ENCODE data around the gene MDFI. TPM values are rescaled to one million over a fixed set of nuclear protein-coding genes. Genes with fewer than 3 reads are reported as not detected.

The MDFI gene
- total and polyA plus RNA-seq, 2 experiments from 2014 or later: 2.8 to 51.4 TPM

DNA sequence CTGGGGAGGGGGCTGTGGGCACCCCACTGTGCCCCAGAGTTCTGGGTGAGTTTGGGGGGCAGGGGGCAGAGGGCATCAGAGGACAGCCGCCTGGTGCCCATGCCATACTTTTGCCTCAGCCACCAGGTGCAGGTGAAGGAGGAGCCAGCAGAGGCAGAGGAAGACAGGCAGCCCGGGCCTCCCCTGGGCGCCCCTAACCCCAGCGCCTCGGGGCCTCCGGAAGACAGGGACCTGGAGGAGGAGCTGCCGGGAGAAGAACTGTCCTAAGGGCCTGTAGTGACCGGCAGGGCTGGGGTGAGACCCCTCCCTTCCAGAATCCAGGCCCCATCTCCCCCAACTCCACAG, 39.6 kb upstream of the MDFI start (continued):
- no peak for TF ChIP-seq CTCF (conservative IDR thresholded peaks at IDR 0.05; ENCODE audit: low read depth in 2 of 2)
- no peak for TF ChIP-seq EZH2phosphoT487 (IDR thresholded peaks at IDR 0.05; ENCODE audit: unreplicated experiment)

DNA sequence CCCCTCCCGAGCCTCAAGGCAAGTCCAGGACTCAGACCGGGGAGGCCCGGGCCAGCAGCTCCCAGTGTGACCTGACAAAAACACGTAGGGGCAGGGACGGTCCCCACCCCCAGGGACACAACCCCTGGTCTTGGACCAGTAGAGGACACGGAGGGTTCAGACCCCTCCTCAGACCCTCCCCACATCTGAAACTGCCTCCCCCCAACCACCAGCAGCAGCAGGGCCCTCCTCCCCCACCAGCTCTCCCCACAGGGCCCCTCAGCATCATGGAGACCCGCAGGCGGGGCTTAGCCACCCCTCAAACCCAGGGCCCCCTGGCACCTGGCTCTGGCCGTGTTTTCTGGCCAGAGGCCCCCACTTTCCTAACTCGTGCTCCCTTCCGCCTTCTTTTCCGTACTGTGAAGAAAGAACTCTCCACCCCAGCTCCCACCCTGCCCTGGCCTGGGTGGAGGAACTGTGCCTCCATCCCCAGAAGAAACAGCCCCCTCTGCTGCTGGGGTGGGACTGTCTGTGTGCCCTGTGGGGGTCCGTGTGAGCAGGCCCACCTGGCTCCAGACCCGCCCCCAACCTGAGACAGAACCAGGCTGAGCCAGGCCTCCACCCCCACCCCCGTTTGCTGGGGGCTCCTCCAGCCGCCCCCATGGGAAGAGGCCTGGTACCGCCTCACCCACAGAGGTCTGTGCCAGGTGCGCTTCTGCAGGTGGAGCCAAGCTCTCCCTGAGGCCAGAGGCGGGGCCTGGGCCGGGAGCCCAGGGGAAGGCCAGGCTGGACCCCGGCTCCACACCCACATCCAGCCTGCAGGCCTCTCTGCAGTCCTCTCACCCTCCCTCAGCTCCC, 39.0 kb upstream of the MDFI start:
- H3K4me1 Mint-ChIP-seq: peaks cover 50% of the 10 kb centered on the region
- H3K4me3 ChIP-seq: peak overlapping the region; percentile 39; the same call in 1 of the 2 replicates
- no peak overlapping the region for H2AFZ ChIP-seq
- H3K27me3 Mint-ChIP-seq (ENCODE audit: insufficient read depth, low read depth, poor library complexity): peaks cover 32% of the 10 kb centered on the region
- peak; percentile 47 for ATAC-seq
- H4K20me1 ChIP-seq (replicated peaks; ENCODE audit: insufficient read depth): no peaks in the 10 kb centered on the region
- H3K27ac ChIP-seq (ENCODE audit: low read depth): no peak overlapping the region
- peaks cover 5% of the 10 kb centered on the region; the same call in 1 of the 2 replicates for H3F3A ChIP-seq (replicated peaks; ENCODE audit: low read depth)
- peak; percentile 59 for DNase-seq (ENCODE audit: low spot score)
- H3K36me3 ChIP-seq (ENCODE audit: insufficient read depth): no peaks in the 10 kb centered on the region
- no peak overlapping the region for H3K27ac Mint-ChIP-seq
- H3K27me3 ChIP-seq (ENCODE audit: insufficient read depth): peaks cover 10% of the 10 kb centered on the region
- H3K9me3 Mint-ChIP-seq: no peaks in the 10 kb centered on the region
- H3K4me2 ChIP-seq: peak overlapping the region; percentile 77
- H3K4me1 ChIP-seq (ENCODE audit: insufficient read depth): peaks cover 41% of the 10 kb centered on the region
- H3K9me2 ChIP-seq (ENCODE audit: insufficient read depth): no peaks in the 10 kb centered on the region
- TF ChIP-seq, protein P1, sequence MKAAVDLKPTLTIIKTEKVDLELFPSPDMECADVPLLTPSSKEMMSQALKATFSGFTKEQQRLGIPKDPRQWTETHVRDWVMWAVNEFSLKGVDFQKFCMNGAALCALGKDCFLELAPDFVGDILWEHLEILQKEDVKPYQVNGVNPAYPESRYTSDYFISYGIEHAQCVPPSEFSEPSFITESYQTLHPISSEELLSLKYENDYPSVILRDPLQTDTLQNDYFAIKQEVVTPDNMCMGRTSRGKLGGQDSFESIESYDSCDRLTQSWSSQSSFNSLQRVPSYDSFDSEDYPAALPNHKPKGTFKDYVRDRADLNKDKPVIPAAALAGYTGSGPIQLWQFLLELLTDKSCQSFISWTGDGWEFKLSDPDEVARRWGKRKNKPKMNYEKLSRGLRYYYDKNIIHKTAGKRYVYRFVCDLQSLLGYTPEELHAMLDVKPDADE (IDR thresholded peaks at IDR 0.05): no peak
- no peak for TF ChIP-seq NANOG (IDR thresholded peaks at IDR 0.05; ENCODE audit: borderline replicate concordance)
- TF ChIP-seq CTCF (conservative IDR thresholded peaks at IDR 0.05; ENCODE audit: low read depth in 2 of 2): peak; percentile 16 to 34; a peak in 3 of 4 replicates
- no peak for TF ChIP-seq EZH2 (IDR thresholded peaks at IDR 0.05; ENCODE audit: low read depth, unreplicated experiment)
- H3K4me3 Mint-ChIP-seq: no peak overlapping the region
- no peaks in the 10 kb centered on the region for H3K79me2 ChIP-seq (replicated peaks; ENCODE audit: insufficient read depth)
- H3K36me3 Mint-ChIP-seq (ENCODE audit: low read depth): no peaks in the 10 kb centered on the region; the same call in 2 of the 3 replicates
